Subcutaneous adipose tissue (tissue), 4 donors: ENCODE measurements around the gene ZFTA. TPM values are rescaled to one million over a fixed set of nuclear protein-coding genes. Genes with fewer than 3 reads are reported as not detected.

Source experiments
- CTCF ChIP-seq: fragments of 450-650 bp; IDR thresholded peaks from one replicate; pipeline ENCODE4 v1.5.1; 2016; ENCODE audit warnings: low read depth, mild to moderate bottlenecking, control low read depth, antibody characterized with exemption, moderate library complexity
- total RNA-seq, 4 donors: library from RNA; depleted of rRNA; stranded (reverse); fragments of >200 nt; gene quantifications; one replicate each; pipeline ENCODE4 v1.1.0, GENCODE V29; 2016

Gene ZFTA
- total RNA-seq, 4 donors from 2014 or later, result 5.1 to 16.2 (median 8.7) TPM

- no peak for TF ChIP-seq CTCF
Observed at GRCh38 chr11:63813035-63813562, 44.5 kb upstream of the ZFTA start, which contains the start of gene SPINDOC. SPINDOC (plus strand) TSS chr11:63813456; CDS start chr11:63813687, 231 bp downstream.

- no peak for TF ChIP-seq CTCF
Observed at GRCh38 chr11:63811522-63811921, 42.9 kb upstream of the ZFTA start.

- no peak for TF ChIP-seq CTCF
Observed at GRCh38 chr11:63805844-63806415, 37.4 kb upstream of the ZFTA start.

GRCh38 chr11:63804259-63804658 lies 35.7 kb upstream of the ZFTA start:
- TF ChIP-seq CTCF, result no peak

- TF ChIP-seq CTCF, result no peak
Observed at GRCh38 chr11:63802637-63803414, 34.3 kb upstream of the ZFTA start.

- no peak for TF ChIP-seq CTCF
Observed at GRCh38 chr11:63800921-63801320, 32.3 kb upstream of the ZFTA start.

- no peak for TF ChIP-seq CTCF
Observed at GRCh38 chr11:63795066-63795465, 26.5 kb upstream of the ZFTA start.
